HG02623 (cell line): ENCODE results near the gene UBN1.

Experiments used
- ATAC-seq: cut with Tn5 transposase; IDR thresholded peaks from one replicate; pipeline ENCODE4 v1.9.1; 2021; ENCODE audit warnings: moderate library complexity; ENCODE audit not compliant: unreplicated experiment

The UBN1 gene

GRCh38 chr16:4855804-4856203 is 8.5 kb downstream of the UBN1 start:
- no peak for ATAC-seq

- ATAC-seq = no peak
Measured at GRCh38 chr16:4859190-4859899, 12.1 kb downstream of the UBN1 start.

GRCh38 chr16:4859900-4860255 is 12.6 kb downstream of the UBN1 start:
- no peak for ATAC-seq

GRCh38 chr16:4860727-4861342 is 13.6 kb downstream of the UBN1 start:
- no peak for ATAC-seq

- ATAC-seq = no peak
Measured at GRCh38 chr16:4862639-4863038, 15.4 kb downstream of the UBN1 start.

GRCh38 chr16:4864728-4865127 is 17.4 kb downstream of the UBN1 start:
- ATAC-seq = no peak

GRCh38 chr16:4865231-4865860 is 18.1 kb downstream of the UBN1 start:
- no peak for ATAC-seq

- no peak for ATAC-seq
Measured at GRCh38 chr16:4866586-4866985, 19.3 kb downstream of the UBN1 start.

GRCh38 chr16:4868026-4868425 is 20.7 kb downstream of the UBN1 start:
- no peak for ATAC-seq

DNA sequence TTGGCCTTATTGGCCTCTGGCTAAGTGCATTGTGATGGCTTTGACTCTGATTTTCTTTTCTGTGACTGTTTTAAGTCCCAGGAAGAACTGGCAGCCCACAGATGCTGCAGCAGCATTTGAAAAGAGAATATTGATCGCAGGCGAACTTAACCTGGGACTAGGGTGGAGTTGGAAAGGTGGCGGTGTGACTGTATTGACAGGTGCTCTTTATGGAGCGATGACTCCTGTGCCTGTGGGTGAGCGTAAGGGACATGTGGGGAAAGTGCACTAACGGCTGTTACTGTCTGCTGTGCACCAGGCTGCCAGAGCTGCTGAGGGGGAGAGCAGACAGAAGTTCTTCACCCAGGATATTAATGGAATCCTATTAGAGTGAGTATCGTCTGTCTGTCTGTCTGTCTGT is 21.3 kb downstream of the UBN1 start:
- ATAC-seq = no peak

DNA sequence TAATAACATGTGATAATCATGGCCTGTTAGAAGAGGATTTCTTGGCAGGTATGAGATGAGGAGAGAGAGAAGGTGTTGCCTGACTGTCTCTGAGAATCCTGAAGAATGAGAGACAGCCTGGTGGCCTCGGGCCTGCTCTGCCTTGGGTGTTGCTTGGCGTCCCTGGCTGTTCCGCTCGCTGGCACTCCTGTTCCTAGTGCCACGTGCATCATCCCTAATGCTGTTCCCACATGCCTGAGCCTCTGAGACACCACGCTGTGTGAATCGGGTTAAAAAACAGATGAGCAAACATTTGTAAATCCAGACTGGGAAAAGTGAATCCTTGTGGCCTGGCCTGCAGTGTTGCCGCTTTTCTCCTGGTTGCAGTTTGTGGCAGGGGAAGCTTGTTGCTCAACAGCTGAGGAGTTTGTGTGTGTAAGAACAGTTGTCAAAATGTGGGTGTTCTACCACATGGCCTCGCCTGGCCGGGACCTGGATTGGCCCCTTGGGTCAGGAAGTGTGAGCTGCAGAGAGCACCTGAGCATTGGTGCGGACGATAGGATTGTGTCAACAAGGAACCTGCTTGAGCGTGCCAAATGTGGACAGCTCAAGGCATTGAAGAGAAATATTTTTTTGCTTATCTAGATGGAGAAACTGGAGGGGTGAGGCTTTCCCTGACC is 22.0 kb downstream of the UBN1 start:
- no peak for ATAC-seq

DNA sequence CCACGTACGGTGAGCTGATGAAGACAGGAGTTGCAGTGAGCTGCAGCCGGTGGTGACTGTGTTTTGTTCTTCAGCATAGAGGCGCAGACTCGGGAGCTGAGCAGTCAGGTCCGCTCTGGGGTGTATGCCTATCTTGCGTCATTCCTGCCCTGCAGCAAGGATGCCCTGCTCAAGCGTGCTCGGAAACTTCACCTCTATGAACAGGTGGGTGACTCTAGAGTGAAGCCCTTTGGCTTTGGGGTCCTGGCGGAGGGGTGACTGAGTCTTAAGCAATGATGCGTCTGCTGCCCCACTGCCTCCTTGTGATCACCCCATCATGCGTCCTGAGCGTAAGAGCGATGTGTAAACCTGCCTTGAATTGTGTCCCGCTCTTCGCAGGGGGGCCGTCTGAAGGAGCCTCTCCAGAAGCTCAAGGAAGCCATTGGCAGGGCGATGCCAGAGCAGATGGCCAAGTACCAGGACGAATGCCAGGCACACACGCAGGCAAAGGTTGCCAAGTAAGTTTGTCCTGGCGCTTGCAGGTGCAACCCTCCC is 22.9 kb downstream of the UBN1 start:
- no peak for ATAC-seq

DNA sequence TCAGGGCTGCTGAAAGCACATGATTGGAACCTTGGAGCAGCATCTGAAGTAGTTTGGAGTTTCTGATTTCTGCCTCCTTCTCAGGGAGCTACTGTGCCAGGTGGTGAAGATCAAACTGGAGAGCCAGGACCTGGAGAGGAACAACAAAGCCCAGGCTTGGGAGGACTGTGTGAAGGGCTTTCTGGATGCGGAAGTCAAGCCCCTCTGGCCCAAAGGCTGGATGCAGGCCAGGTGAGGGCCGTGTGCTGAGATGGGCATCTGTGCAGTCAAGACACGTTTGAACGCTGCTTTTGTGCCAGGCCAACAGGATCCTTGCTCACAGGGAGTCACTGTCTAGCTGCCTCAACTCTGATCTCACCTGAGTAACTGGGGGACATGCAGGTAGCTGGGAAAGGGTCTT is 23.8 kb downstream of the UBN1 start:
- ATAC-seq = no peak

DNA sequence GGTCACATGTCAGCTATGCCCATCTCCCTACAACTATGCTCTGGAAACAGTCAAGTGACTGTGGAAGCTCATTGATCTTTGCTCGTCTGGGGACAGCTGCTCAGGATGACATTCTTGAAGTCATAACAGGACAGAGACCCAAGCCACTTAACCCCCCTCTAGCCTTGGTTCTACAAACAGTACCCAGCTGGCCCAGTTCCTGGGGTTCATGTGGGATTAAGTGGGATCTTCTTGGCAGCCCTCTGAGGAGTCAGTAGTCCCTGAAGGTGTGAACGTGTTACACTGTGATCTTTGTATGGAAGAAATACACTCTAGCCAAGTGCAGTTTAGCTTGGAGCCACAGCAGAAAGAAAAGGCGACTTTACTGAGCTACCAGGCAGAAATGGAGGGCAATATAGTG is 25.8 kb downstream of the UBN1 start:
- ATAC-seq = no peak

DNA sequence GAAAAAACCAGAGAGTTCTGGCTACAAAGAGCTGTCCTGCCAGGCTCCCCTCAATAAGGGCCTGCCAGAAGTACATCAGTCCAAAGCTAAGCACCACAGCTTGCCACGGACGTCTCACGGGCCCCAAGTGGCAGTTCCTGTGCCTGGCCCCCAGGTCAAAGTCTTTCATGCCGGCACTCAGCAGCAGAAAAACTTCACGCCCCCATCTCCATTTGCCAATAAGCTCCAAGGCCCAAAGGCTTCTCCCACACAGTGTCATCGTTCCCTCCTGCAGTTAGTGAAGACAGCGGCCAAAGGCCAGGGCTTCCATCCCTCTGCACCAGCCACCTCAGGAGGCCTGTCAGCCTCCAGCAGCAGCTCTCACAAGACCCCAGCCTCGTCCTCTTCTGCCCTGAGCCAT is 27.4 kb downstream of the UBN1 start:
- no peak for ATAC-seq

GRCh38 chr16:4876646-4877379 is 29.5 kb downstream of the UBN1 start:
- ATAC-seq = no peak

DNA sequence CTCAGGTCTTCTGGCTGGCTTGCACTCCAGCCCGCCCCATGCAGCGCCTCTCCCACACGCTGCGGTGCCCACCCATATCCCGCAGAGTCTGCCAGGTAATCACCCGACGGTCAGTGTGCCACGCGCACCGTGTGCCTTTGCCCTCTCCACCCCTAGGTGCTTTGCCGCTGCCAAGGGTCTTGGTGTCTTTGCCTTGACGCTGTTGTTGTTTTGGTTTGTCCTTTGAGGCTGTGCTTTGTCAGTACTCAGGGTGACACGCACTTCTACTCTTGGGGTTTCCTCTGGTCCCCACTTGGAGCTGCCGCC is 30.1 kb downstream of the UBN1 start:
- ATAC-seq = no peak

DNA sequence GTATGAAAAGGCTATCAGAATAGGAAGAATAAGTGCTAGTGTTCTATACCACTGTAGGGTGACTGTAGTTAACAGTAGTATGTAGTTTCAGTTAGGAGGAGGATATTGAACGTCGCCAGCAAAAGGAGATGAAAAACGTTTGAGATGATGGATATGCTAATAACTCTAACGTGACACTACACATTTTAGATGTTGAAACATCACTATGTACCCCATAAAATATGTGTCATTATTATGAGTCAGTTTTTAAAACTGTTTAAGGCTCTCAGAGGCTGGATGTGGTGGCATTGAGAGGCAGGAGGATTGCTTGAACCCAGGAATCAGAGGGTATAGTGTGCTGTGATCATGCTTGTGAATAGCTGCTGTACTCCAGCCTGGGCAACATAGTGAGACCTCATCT is 31.8 kb downstream of the UBN1 start:
- no peak for ATAC-seq

- ATAC-seq = no peak
Measured at GRCh38 chr16:4880006-4880580, 32.8 kb downstream of the UBN1 start.

- ATAC-seq = no peak
Measured at GRCh38 chr16:4882000-4882632, 34.8 kb downstream of the UBN1 start.
